Adrenal gland (tissue), 5 donors: ENCODE measurements around the gene TMEM61.

Source experiments
- CTCF ChIP-seq, 6 experiments: fragments of 450-650 bp in 4 of 6; fragments of 200-600 bp in 2 of 6; sonication (generic) in 1 of 6; IDR thresholded peaks; 1 replicate in 5 of 6; 2 replicates in 1 of 6; pipeline versions ENCODE4 v1.5.1 to v1.8.0; 2016 to 2021; ENCODE audit warnings: antibody characterized with exemption in 6 of 6, mild to moderate bottlenecking in 2 of 6, moderate library complexity in 1 of 6
- POLR2A ChIP-seq, 2 donors: fragments of 450-650 bp; IDR thresholded peaks; one replicate each; pipeline ENCODE4 v1.6.1; 2017; ENCODE audit warnings: antibody characterized with exemption in 2 of 2, mild to moderate bottlenecking in 2 of 2, moderate library complexity in 1 of 2
- donor health status: DM: no; HTN: no; CAD: no.

GRCh38 chr1:54981466-54981865 lies 1.0 kb downstream of the TMEM61 start:
- TF ChIP-seq CTCF (IDR thresholded peaks at IDR 0.05) (no peak), POLR2A (IDR thresholded peaks at IDR 0.05) (no peak)
